HepG2 (cell line): ENCODE results near the gene DDIT4. TPM values are rescaled to one million over a fixed set of nuclear protein-coding genes. Genes with fewer than 3 reads are reported as not detected.

ENCODE experiments used
- ATAC-seq: fragments of 200-7000 bp; cut with Tn5 transposase; 3 replicates; pipeline ENCODE4 v1.9.1; 2020; ENCODE audit warnings: mild to moderate bottlenecking, moderate library complexity
- BruUV-seq: library from RNA; stranded (reverse); fragments of 400-500 nt; replicated peaks from 2 replicates; lab custom pipeline; 2021; lab: Mats Ljungman, UMichigan
- CTCF ChIA-PET: fragments of 300-600 bp; formaldehyde crosslinking; extraction: SDS; loops from one replicate; lab custom pipeline; 2021; ENCODE audit warnings: low total read pairs, inconsistent platforms, low intra/inter-chr PET ratio; lab: Yijun Ruan, JAX
- POLR2A ChIA-PET: fragments of 350-600 bp; sonication (Branson Sonifier 250); formaldehyde crosslinking; loops from one replicate; lab custom pipeline; 2020; ENCODE audit warnings: antibody characterized with exemption, inconsistent platforms; lab: Yijun Ruan, JAX
- DNase-seq: peaks from one replicate; pipeline ENCODE4 v3.0.0-alpha.2; 2015; ENCODE audit warnings: low spot score
- FAIRE-seq: peaks from 3 replicates; lab custom pipeline; 2011; peaks lifted over from hg19 to GRCh38; lab: Jason Lieb, UNC
- H2AFZ ChIP-seq: one replicate; pipeline ENCODE4 v1.6.1; 2011; ENCODE audit warnings: low read length, inconsistent platforms
- H3K27ac ChIP-seq: fragments of 300-600 bp; 3 replicates; pipeline ENCODE4 v1.8.0; 2011; ENCODE audit warnings: mixed run types, mild to moderate bottlenecking, mixed read lengths, low read length, inconsistent platforms; ENCODE audit not compliant: insufficient read depth; ENCODE audit errors: extremely low read length
- H3K27me3 ChIP-seq, 2 experiments: fragments of 200-600 bp in 1 of 2; 2 replicates in 1 of 2; 3 replicates in 1 of 2; pipeline versions ENCODE4 v1.6.0 to v1.8.0; 2011; ENCODE audit warnings: low read length in 2 of 2, mild to moderate bottlenecking in 2 of 2, moderate library complexity in 2 of 2, inconsistent platforms in 1 of 2; ENCODE audit not compliant: insufficient read depth in 2 of 2, control insufficient read depth in 1 of 2
- H3K36me3 ChIP-seq, 2 experiments: fragments of 200-600 bp in 1 of 2; replicated peaks in 1 of 2; 2 replicates in 1 of 2; 3 replicates in 1 of 2; pipeline versions ENCODE4 v1.5.1 to v1.8.0; 2011; ENCODE audit warnings: low read length in 2 of 2, inconsistent platforms in 1 of 2; ENCODE audit not compliant: insufficient read depth in 2 of 2, control insufficient read depth in 1 of 2
- H3K4me1 ChIP-seq: 2 replicates; pipeline ENCODE4 v1.5.1; 2012; ENCODE audit warnings: low read length, inconsistent platforms; ENCODE audit not compliant: insufficient read depth
- H3K4me2 ChIP-seq: 2 replicates; pipeline ENCODE4 v1.6.0; 2011; ENCODE audit warnings: low read depth, low read length, inconsistent platforms
- H3K4me3 ChIP-seq, 3 experiments: fragments of 200-600 bp in 1 of 3; sonication (generic), shearing (Covaris generic) in 1 of 3; replicated peaks in 1 of 3; 2 replicates each; pipeline ENCODE4 v1.5.1; 2011 to 2016; ENCODE audit warnings: low read length in 3 of 3, inconsistent platforms in 2 of 3, low read depth in 2 of 3, mild to moderate bottlenecking in 2 of 3, control low read depth in 1 of 3, mixed read lengths in 1 of 3; ENCODE audit not compliant: insufficient read depth in 1 of 3
- H3K79me2 ChIP-seq: one replicate; pipeline ENCODE4 v1.6.1; 2011; ENCODE audit warnings: low read length, inconsistent platforms; ENCODE audit not compliant: insufficient read depth
- H3K9ac ChIP-seq: 2 replicates; pipeline ENCODE4 v1.6.0; 2011; ENCODE audit warnings: mild to moderate bottlenecking, low read depth, low read length, inconsistent platforms; ENCODE audit not compliant: insufficient read depth
- H3K9me3 ChIP-seq: 2 replicates; pipeline ENCODE4 v1.5.1; 2012; ENCODE audit warnings: mild to moderate bottlenecking, low read length
- H4K20me1 ChIP-seq: 2 replicates; pipeline ENCODE4 v1.6.0; 2011; ENCODE audit warnings: inconsistent platforms, mild to moderate bottlenecking, low read length, moderate library complexity; ENCODE audit not compliant: insufficient read depth
- AHDC1 ChIP-seq: sonication (generic); formaldehyde crosslinking; IDR thresholded peaks from 2 replicates; pipeline ENCODE4 v1.5.1; 2020; ENCODE audit warnings: mild to moderate bottlenecking, missing genetic modification reagents, borderline replicate concordance
- CREB1 ChIP-seq, 2 experiments: fragments of 450-650 bp in 1 of 2; IDR thresholded peaks; 2 replicates each; pipeline ENCODE4 v1.6.1; 2016 to 2017; ENCODE audit warnings: control low read depth in 1 of 2, mild to moderate bottlenecking in 1 of 2, missing compliant biosample characterization in 1 of 2, missing genetic modification characterization in 1 of 2
- DPF2 ChIP-seq: sonication (generic); formaldehyde crosslinking; IDR thresholded peaks from 2 replicates; pipeline ENCODE4 v1.4.0; 2020; ENCODE audit warnings: mild to moderate bottlenecking, low read depth, missing genetic modification reagents, borderline replicate concordance
- FOXO4 ChIP-seq: sonication (generic); formaldehyde crosslinking; conservative IDR thresholded peaks from 2 replicates; pipeline ENCODE4 v1.8.1; 2023; ENCODE audit warnings: missing genetic modification reagents
- GMEB2 ChIP-seq: IDR thresholded peaks from 2 replicates; pipeline ENCODE4 v1.6.1; 2016; ENCODE audit warnings: missing biosample characterization, missing genetic modification reagents, low read depth
- HCFC1 ChIP-seq: fragments of 150-350 bp; IDR thresholded peaks from 2 replicates; pipeline ENCODE4 v1.6.1; 2014; ENCODE audit warnings: low read depth, low read length
- HES4 ChIP-seq: sonication (generic); formaldehyde crosslinking; IDR thresholded peaks from 2 replicates; pipeline ENCODE4 v1.9.0; 2021; ENCODE audit warnings: mild to moderate bottlenecking, missing genetic modification reagents, borderline replicate concordance
- MED13 ChIP-seq: sonication (generic); formaldehyde crosslinking; IDR thresholded peaks from 2 replicates; pipeline ENCODE4 v1.5.0; 2020; ENCODE audit warnings: missing genetic modification reagents
- POGZ ChIP-seq: sonication (generic); formaldehyde crosslinking; IDR thresholded peaks from 2 replicates; pipeline ENCODE4 v1.4.0; 2020; ENCODE audit warnings: mild to moderate bottlenecking, missing genetic modification reagents
- RFX1 ChIP-seq: fragments of 450-650 bp; IDR thresholded peaks from 2 replicates; pipeline ENCODE4 v1.6.1; 2017
- SYNCRIP ChIP-seq: fragments of 200-400 bp; formaldehyde crosslinking; IDR thresholded peaks from 2 replicates; pipeline ENCODE4 v1.6.1; 2018; ENCODE audit warnings: mild to moderate bottlenecking, low read depth, low read length; ENCODE audit not compliant: insufficient read depth
- ZBTB34 ChIP-seq: sonication (generic); formaldehyde crosslinking; IDR thresholded peaks from 2 replicates; pipeline ENCODE4 v1.8.0; 2022; ENCODE audit warnings: mild to moderate bottlenecking, missing genetic modification reagents
- ZNF501 ChIP-seq: sonication (generic); formaldehyde crosslinking; IDR thresholded peaks from 2 replicates; pipeline ENCODE4 v1.5.1; 2020; ENCODE audit warnings: mild to moderate bottlenecking, moderate library complexity, missing genetic modification reagents
- WGBS: methylation state at CpG from one replicate; pipeline ENCODE4 v1.1.6; 2017; ENCODE audit warnings: low lambda C conversion rate; 5-methylcytosine and 5-hydroxymethylcytosine counted together
- in situ Hi-C: cut with HindIII; loops from 2 replicates; pipeline ENCODE4 v1.10.0; 2017; ENCODE audit warnings: low pct_unique_long_range_greater_than_20kb; ENCODE audit not compliant: extremely low pct_ligation_motif_present
- intact Hi-C: fragments of 100-400 bp; cut with micrococcal nuclease; formaldehyde crosslinking; loops from one replicate; pipeline ENCODE4 v1.10.0; 2022; ENCODE audit not compliant: unreplicated experiment
- polyA plus RNA-seq, 8 experiments: library from polyadenylated mRNA; depleted of rRNA in 3 of 8; stranded (reverse) in 7 of 8; unstranded in 1 of 8; fragments of >200 nt; fragmentation: Illumina TruSeq in 4 of 8; extraction: Trizol in 4 of 8; gene quantifications; 2 replicates each; pipeline versions ENCODE4 v1.2.1 to v1.2.3, GENCODE V29; 2011 to 2016; ENCODE audit warnings: low read depth in 4 of 8, missing spikeins in 1 of 8, mixed read lengths in 1 of 8; ENCODE audit not compliant: insufficient read depth in 1 of 8
- total RNA-seq, 5 experiments: library from RNA; depleted of rRNA; stranded (reverse); fragments of >200 nt; fragmentation: Illumina TruSeq; extraction: Trizol; gene quantifications; 2 replicates each; pipeline ENCODE4 v1.2.3, GENCODE V29; 2016; ENCODE audit warnings: low read depth in 1 of 5

Gene DDIT4
- total and polyA plus RNA-seq, 2 of the 13 experiments (the other 11 are each of a cell fraction or from before 2014, with no cell fraction given): 35.6 to 40.7 TPM

- ChIA-PET CTCF (no interaction called here), POLR2A (interaction anchor here (1.1 to 2.3 kb wide), 7 partner anchors 8 to 65 kb away, joined by 3 to 32 read pairs (median 6); partner anchors contain the start of genes ASCC1 and DDIT4)
- ATAC-seq (no peak), FAIRE-seq (peak; percentile 67), DNase-seq (peak; percentile 86)
- H3K79me2 ChIP-seq: no peaks in the 10 kb centered on the region
- peaks cover 69% of the 10 kb centered on the region for H3K4me1 ChIP-seq
- peak overlapping the region; percentile 52 for H3K27ac ChIP-seq
- H3K27me3 ChIP-seq: no peaks in the 10 kb centered on the region
- no TSS peak for BruUV-seq
- 28% methylated on average over 6 of the region's 6 CpGs for WGBS
- H3K9ac ChIP-seq: peak overlapping the region; percentile 41; the same call in 1 of the 2 replicates
- H3K4me3 ChIP-seq: no peak overlapping the region
- H3K9me3 ChIP-seq: no peaks in the 10 kb centered on the region
- H3K36me3 ChIP-seq: no peaks in the 10 kb centered on the region
- no peak overlapping the region for H2AFZ ChIP-seq
- H3K4me2 ChIP-seq: peak overlapping the region; percentile 33
- in situ Hi-C loops (no loop called here), intact Hi-C loops (no loop called here)
- no peaks in the 10 kb centered on the region for H4K20me1 ChIP-seq
- no peak for TF ChIP-seq DPF2
- TF ChIP-seq SYNCRIP: no peak
- no peak for TF ChIP-seq HCFC1
- no peak for TF ChIP-seq RFX1
- no peak for TF ChIP-seq GMEB2
- no peak for TF ChIP-seq FOXO4 (CRISPR knock-in tag)
- TF ChIP-seq ZNF501 (CRISPR knock-in tag): peak; percentile 59; the same call in 1 of the 2 replicates
- TF ChIP-seq POGZ (CRISPR knock-in tag): peak; percentile 68; the same call in 1 of the 2 replicates
- TF ChIP-seq HES4: no peak
- no peak for TF ChIP-seq MED13 (CRISPR knock-in tag)
- TF ChIP-seq ZBTB34 (CRISPR knock-in tag): no peak
- TF ChIP-seq AHDC1 (CRISPR knock-in tag): peak; percentile 50; the same call in 1 of the 2 replicates
- no peak for TF ChIP-seq CREB1 (IDR thresholded peaks at IDR 0.05)
- TF ChIP-seq CREB1 (CRISPR knock-in tag; IDR thresholded peaks at IDR 0.05): no peak
Observed at GRCh38 chr10:72263613-72264241, 10.0 kb upstream of the DDIT4 start.
